Measurements from ENCODE around the gene DYNC2H1.

Gene DYNC2H1

GRCh38 chr11:103147627-103148026 is 38.4 kb downstream of the DYNC2H1 start:
- DNase-seq, result no peak

GRCh38 chr11:103157542-103157941 is 48.3 kb downstream of the DYNC2H1 start:
- no peak for DNase-seq

- no peak for DNase-seq
Measured at GRCh38 chr11:103164093-103164796, 55.0 kb downstream of the DYNC2H1 start.

GRCh38 chr11:103167166-103167565 is 57.9 kb downstream of the DYNC2H1 start:
- no peak for DNase-seq

DNA sequence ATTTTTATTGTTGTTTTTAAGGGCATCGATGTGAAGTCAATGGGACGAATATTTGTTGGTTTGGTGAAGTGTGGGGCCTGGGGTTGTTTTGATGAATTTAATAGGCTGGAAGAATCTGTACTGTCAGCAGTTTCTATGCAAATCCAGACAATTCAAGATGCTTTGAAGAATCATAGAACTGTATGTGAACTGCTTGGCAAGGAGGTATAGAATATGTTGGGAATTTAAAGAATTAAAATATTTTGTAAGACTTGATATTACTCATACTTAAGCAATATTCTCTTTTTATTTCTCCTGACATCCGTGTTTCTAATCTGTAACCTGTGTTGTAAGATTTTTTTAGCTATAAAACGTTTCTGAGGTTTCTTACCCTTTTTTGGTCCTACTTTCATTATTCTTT is 61.6 kb downstream of the DYNC2H1 start:
- DNase-seq, result peak; percentile 73

GRCh38 chr11:103175461-103176129 is 66.4 kb downstream of the DYNC2H1 start:
- DNase-seq, result no peak

DNA sequence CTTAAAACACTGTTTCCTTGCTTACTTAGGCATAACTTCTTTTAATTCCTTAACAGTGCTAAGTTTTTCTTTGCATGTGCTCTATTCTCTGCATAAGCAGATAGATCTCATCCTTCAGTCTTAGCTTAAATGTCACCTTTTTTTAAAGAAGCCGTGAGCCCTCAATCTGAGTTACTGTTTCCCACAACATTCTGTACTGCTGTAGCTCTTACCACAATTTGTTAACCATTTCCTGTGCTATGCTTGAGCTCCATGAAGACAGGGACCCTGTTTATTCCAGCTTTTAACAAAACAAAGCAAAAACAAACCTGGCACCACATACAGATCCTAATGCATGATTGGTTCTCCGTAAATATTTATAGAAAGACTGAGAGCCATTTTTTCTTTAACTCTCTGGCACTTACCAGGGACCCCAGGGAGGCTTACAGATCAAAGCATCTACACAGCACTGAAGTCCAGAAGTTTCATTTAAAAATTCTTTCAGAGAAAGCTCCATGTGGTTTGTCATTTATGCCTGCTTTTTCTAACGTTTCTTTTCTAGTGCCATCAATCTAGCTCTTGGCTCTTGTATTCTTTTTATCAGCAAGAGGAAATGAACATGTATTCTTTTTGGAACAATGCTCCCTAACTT is 74.9 kb downstream of the DYNC2H1 start:
- no peak for DNase-seq

DNA sequence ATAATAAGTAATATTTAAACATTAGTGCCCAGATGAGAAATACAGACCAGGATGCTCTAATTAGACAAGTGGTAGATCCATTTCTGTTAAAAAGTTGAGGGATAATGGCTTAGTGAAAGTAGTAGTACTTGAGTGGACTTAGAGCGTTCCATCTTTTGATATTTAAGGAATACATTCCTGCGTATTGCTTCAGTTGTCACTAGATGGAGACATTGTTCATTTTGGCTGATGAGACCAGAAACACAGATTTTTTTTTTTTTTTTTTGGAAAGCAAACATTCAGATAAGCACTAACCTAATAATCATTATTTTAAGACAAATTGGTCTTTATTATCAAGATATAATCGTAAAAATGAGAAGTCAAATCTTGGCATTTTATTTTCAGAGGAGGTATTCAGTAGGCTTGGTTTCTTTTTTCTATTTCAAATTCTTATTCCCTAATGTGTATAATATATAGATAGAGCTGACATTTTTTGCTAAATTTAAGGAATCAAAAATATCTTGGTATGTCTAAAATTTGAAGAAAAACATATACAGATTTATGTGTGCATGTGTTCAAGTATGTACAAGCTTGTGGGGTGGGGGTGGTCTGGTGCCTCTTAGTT is 92.9 kb downstream of the DYNC2H1 start:
- DNase-seq, result peak; percentile 47

GRCh38 chr11:103210543-103210942 is 101.3 kb downstream of the DYNC2H1 start:
- DNase-seq, result no peak

- DNase-seq, result no peak
Measured at GRCh38 chr11:103215812-103216211, 106.6 kb downstream of the DYNC2H1 start.

DNA sequence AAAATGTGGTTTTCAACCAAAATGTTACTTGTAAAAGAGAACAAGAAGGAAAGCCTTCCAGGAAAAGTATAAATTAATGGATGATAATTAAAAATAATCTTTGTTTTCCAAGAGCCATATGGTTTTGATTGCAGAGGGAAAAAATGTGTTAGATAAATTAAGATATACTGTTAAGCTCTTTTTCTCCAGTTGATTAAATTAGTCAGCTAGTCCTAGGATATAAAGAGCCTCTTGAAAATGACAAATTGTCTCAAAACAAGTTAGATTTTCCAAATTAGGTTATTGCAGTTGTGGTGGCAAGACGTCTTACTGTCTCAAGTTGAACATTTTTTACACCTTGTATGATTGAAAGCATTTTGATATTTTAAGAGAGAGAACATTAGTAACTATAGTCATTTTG is 110.9 kb downstream of the DYNC2H1 start:
- no peak for DNase-seq

- DNase-seq, result peak; percentile 51
Measured at GRCh38 chr11:103222806-103223205, 113.6 kb downstream of the DYNC2H1 start.

- peak; percentile 30 for DNase-seq
Measured at GRCh38 chr11:103228807-103229206, 119.6 kb downstream of the DYNC2H1 start.

DNA sequence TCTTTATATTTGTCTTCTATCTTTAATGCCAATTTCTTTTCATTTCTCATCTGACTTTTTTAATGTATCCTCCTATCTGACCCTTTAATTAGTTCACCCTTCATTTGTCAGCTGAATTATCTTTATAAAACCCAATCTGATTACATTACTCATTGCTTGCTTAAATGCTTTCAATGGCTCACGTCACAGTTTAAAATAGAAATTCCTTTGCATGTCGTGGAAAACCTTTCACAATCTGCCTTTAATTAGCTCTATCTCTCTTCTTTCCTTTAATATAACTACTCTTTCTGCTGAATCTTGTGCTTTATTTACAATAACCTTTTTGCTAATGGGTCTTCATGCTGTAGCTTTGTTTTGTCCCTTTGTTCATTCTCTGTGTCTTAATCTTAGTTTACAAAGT is 125.7 kb downstream of the DYNC2H1 start:
- DNase-seq, result peak; percentile 60

GRCh38 chr11:103241574-103241973 is 132.3 kb downstream of the DYNC2H1 start:
- no peak for DNase-seq

GRCh38 chr11:103254123-103254522 is 144.9 kb downstream of the DYNC2H1 start:
- no peak for DNase-seq

DNA sequence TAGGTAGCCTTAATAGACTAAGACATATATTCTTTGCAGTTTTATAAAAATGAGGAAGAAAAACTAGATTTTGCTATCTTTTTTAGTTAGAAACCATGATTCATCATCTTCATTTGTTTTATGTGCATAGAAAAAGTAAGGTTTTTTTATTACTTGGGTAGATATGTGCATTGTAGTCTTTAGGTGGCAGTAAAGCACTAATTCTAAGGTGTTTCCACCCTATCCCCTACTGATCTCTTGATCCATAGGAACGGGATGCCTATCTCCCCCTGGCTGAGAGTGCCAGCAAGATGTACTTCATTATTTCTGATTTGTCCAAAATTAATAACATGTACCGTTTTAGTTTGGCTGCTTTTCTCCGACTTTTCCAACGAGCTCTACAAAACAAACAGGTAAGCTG is 148.1 kb downstream of the DYNC2H1 start:
- peak; percentile 55 for DNase-seq

- DNase-seq, result no peak
Measured at GRCh38 chr11:103266167-103266831, 157.1 kb downstream of the DYNC2H1 start.

DNA sequence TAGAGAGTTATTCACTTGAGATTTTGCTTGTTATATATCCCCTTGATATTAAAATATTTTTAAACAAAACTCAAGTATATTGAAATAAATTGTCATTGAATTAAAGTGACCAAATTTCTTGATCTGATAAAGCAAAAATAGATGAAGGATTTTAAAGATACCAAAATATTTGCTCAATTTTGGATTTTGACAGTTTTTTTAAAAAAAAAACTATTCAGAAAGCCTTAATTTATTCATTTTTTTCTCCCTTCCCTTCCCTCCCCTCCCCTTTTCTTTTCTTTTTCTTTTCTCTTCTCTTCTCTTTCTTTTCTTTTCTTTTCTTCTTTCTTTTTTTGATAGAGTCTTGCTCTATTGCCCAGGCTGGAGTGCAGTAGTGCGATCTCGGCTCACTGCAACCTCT is 163.7 kb downstream of the DYNC2H1 start:
- no peak for DNase-seq

GRCh38 chr11:103274025-103274424 is 164.8 kb downstream of the DYNC2H1 start:
- DNase-seq, result no peak

DNA sequence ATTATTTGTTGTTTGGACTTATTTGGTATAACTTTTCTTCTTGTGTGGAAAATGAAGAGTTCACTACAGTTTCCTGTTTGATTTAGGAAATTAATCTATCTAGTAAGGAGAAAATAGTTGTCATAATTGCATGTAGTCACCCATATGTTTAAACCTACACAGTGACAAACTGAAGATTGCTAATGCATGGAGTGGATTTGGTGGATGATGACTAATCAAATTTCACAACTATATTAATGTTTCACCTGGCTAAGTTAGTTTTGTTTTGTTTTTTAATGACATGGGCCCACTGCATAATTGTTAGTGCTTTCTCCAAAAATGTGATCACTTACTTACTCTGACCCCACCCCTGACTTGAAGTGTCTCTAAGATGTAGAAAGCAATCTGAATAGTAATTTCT is 170.6 kb downstream of the DYNC2H1 start:
- peak; percentile 8 for DNase-seq

DNA sequence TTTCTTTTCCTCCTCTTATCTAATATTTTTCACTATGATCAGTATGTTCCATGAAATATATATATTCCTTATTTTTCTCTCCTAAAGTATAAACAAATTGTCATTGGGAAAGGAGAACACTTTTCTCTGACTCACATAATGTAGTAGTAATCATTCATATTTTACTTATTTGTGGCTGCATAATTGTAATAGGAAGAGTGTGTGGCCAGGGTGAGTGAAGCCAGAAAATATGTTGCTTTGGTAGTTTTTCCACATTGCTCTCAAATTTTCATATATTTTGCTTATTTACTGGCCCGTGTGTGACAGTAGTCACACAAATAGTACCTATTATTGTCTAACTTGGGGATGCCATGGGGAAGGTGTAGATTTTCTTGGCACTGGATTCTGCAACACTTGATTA is 172.1 kb downstream of the DYNC2H1 start:
- DNase-seq, result peak; percentile 30

GRCh38 chr11:103284260-103284659 is 175.0 kb downstream of the DYNC2H1 start:
- no peak for DNase-seq
